Thyroid gland (tissue), 4 donors: ENCODE results near the gene SVEP1.

Experiments
- POLR2A ChIP-seq, 2 donors: fragments of 450-650 bp; IDR thresholded peaks; one replicate each; pipeline ENCODE4 v1.6.1; 2017; ENCODE audit warnings: antibody characterized with exemption in 2 of 2, mild to moderate bottlenecking in 2 of 2, moderate library complexity in 1 of 2
- TF ChIP-seq, protein P1 (sequence below), 6 experiments: fragments of 200-600 bp in 3 of 6; fragments of 450-650 bp in 3 of 6; sonication (generic) in 3 of 6; IDR thresholded peaks; one replicate each; pipeline ENCODE4 v1.5.1; 2016 to 2019; ENCODE audit warnings: antibody characterized with exemption in 6 of 6, mild to moderate bottlenecking in 2 of 6, inconsistent platforms in 1 of 6, moderate library complexity in 1 of 6

DNA sequence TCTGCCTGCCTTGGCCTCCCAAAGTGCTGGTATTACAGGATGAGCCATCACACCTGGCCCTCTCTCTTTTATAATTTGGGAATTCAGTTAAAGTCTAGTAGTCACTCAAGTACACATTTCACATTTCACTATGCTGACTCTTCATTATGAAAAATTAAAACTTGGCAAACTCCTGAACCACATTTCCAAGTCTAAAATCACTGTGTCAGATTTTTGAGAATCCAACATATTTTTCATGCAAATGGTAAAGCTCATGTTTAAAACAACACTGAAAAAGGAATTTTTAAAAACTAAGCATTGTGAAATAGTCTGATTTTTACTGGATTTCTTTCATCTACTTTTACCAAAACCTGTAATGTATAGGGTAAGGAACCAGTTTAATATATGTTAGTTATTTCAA lies 92.3 kb downstream of the SVEP1 start:
- TF ChIP-seq, protein P1, sequence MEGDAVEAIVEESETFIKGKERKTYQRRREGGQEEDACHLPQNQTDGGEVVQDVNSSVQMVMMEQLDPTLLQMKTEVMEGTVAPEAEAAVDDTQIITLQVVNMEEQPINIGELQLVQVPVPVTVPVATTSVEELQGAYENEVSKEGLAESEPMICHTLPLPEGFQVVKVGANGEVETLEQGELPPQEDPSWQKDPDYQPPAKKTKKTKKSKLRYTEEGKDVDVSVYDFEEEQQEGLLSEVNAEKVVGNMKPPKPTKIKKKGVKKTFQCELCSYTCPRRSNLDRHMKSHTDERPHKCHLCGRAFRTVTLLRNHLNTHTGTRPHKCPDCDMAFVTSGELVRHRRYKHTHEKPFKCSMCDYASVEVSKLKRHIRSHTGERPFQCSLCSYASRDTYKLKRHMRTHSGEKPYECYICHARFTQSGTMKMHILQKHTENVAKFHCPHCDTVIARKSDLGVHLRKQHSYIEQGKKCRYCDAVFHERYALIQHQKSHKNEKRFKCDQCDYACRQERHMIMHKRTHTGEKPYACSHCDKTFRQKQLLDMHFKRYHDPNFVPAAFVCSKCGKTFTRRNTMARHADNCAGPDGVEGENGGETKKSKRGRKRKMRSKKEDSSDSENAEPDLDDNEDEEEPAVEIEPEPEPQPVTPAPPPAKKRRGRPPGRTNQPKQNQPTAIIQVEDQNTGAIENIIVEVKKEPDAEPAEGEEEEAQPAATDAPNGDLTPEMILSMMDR (IDR thresholded peaks at IDR 0.05): no peak
- no peak for TF ChIP-seq POLR2A (IDR thresholded peaks at IDR 0.05)
